MM.1S (cell line): ENCODE data around the gene DPYSL5.

ENCODE experiments used
- DNase-seq: peaks from one replicate; pipeline ENCODE4 v3.0.0-alpha.2; 2015
- H2AFZ ChIP-seq: fragments of 300-600 bp; sonication (generic); 2 replicates; pipeline ENCODE4 v1.6.0; 2016; ENCODE audit warnings: antibody characterized with exemption, low read length
- H3F3A ChIP-seq: fragments of 300-600 bp; sonication (generic); 2 replicates; pipeline ENCODE4 v1.6.1; 2016; ENCODE audit warnings: mild to moderate bottlenecking, antibody characterized with exemption, low read length, moderate library complexity, mixed read lengths; ENCODE audit not compliant: insufficient read depth
- H3K27ac ChIP-seq: fragments of 300-600 bp; sonication (generic); 2 replicates; pipeline ENCODE4 v1.5.1; 2016; ENCODE audit warnings: mild to moderate bottlenecking, low read length
- H3K27me3 ChIP-seq: fragments of 300-600 bp; sonication (generic); replicated peaks from 2 replicates; pipeline ENCODE4 v1.6.0; 2016; ENCODE audit warnings: low read length; ENCODE audit not compliant: insufficient read depth
- H3K36me3 ChIP-seq: fragments of 300-600 bp; sonication (generic); replicated peaks from 2 replicates; pipeline ENCODE4 v1.6.1; 2016; ENCODE audit warnings: mild to moderate bottlenecking, low read length, mixed read lengths; ENCODE audit not compliant: insufficient read depth
- H3K4me1 ChIP-seq: fragments of 300-600 bp; sonication (generic); 2 replicates; pipeline ENCODE4 v1.6.1; 2016; ENCODE audit warnings: low read length, mixed read lengths
- H3K4me2 ChIP-seq: fragments of 300-600 bp; sonication (generic); 2 replicates; pipeline ENCODE4 v1.6.0; 2016; ENCODE audit warnings: low read depth, low read length
- H3K4me3 ChIP-seq: fragments of 300-600 bp; sonication (generic); 2 replicates; pipeline ENCODE4 v1.5.1; 2016; ENCODE audit warnings: low read length, mixed read lengths
- H3K79me2 ChIP-seq: fragments of 300-600 bp; sonication (generic); 2 replicates; pipeline ENCODE4 v1.6.1; 2016; ENCODE audit warnings: mixed run types, low read length, mixed read lengths
- H3K9ac ChIP-seq: fragments of 300-600 bp; sonication (generic); 2 replicates; pipeline ENCODE4 v1.6.1; 2016; ENCODE audit warnings: low read length, mixed read lengths
- H3K9me2 ChIP-seq: fragments of 300-600 bp; sonication (generic); replicated peaks from 2 replicates; pipeline ENCODE4 v1.6.1; 2016; ENCODE audit warnings: mild to moderate bottlenecking, low read length, mixed read lengths; ENCODE audit not compliant: insufficient read depth
- H3K9me3 ChIP-seq: fragments of 300-600 bp; sonication (generic); replicated peaks from 2 replicates; pipeline ENCODE4 v1.6.1; 2016; ENCODE audit warnings: mild to moderate bottlenecking, low read length, mixed read lengths; ENCODE audit not compliant: insufficient read depth
- H4K20me1 ChIP-seq: fragments of 300-600 bp; sonication (generic); 2 replicates; pipeline ENCODE4 v1.6.1; 2016; ENCODE audit warnings: mild to moderate bottlenecking, low read length, moderate library complexity, mixed read lengths; ENCODE audit not compliant: insufficient read depth
- CTCF ChIP-seq: fragments of 300-600 bp; sonication (generic); IDR thresholded peaks from 2 replicates; pipeline ENCODE4 v1.5.1; 2016; ENCODE audit warnings: antibody characterized with exemption, low read length, mixed read lengths
- EZH2 ChIP-seq: fragments of 300-600 bp; sonication (generic); optimal IDR thresholded peaks from 2 replicates; pipeline ENCODE3; 2017; ENCODE audit warnings: low read depth, mild to moderate bottlenecking, antibody characterized with exemption, low read length, mixed read lengths
- EZH2phosphoT487 ChIP-seq: fragments of 300-600 bp; sonication (generic); IDR thresholded peaks from 2 replicates; pipeline ENCODE4 v1.6.1; 2018; ENCODE audit warnings: antibody characterized with exemption, low read length

The DPYSL5 gene

GRCh38 chr2:26983746-26984145 lies 135.8 kb downstream of the DPYSL5 start:
- TF ChIP-seq CTCF (no peak), EZH2phosphoT487 (no peak), EZH2 (no peak)
- H3K27ac ChIP-seq: no peak overlapping the region
- no peaks in the 10 kb centered on the region for H3K4me1 ChIP-seq
- H3K9ac ChIP-seq: no peak overlapping the region
- H3K9me3 ChIP-seq: no peaks in the 10 kb centered on the region
- no peak overlapping the region for H3K4me3 ChIP-seq
- no peak for DNase-seq
- no peaks in the 10 kb centered on the region for H3K36me3 ChIP-seq
- H3K9me2 ChIP-seq: no peaks in the 10 kb centered on the region
- no peak overlapping the region for H2AFZ ChIP-seq
- H3K4me2 ChIP-seq: no peak overlapping the region
- no peaks in the 10 kb centered on the region for H3K79me2 ChIP-seq
- H4K20me1 ChIP-seq: no peaks in the 10 kb centered on the region
- no peaks in the 10 kb centered on the region for H3F3A ChIP-seq
- no peaks in the 10 kb centered on the region for H3K27me3 ChIP-seq

- no peak overlapping the region for H3K27ac ChIP-seq
- no peak for DNase-seq
- no peak overlapping the region for H3K9ac ChIP-seq
- H4K20me1 ChIP-seq: no peaks in the 10 kb centered on the region
- no peak overlapping the region for H3K4me3 ChIP-seq
- no peaks in the 10 kb centered on the region for H3F3A ChIP-seq
- no peaks in the 10 kb centered on the region for H3K4me1 ChIP-seq
- no peaks in the 10 kb centered on the region for H3K79me2 ChIP-seq
- no peaks in the 10 kb centered on the region for H3K27me3 ChIP-seq
- H3K36me3 ChIP-seq: no peaks in the 10 kb centered on the region
- H2AFZ ChIP-seq: no peak overlapping the region
- H3K4me2 ChIP-seq: no peak overlapping the region
- no peaks in the 10 kb centered on the region for H3K9me3 ChIP-seq
- TF ChIP-seq CTCF: no peak
- no peak for TF ChIP-seq EZH2phosphoT487
- no peak for TF ChIP-seq EZH2
- H3K9me2 ChIP-seq: no peaks in the 10 kb centered on the region
These were observed 137.9 kb downstream of the DPYSL5 start for GRCh38 chr2:26985807-26986206.

DNA sequence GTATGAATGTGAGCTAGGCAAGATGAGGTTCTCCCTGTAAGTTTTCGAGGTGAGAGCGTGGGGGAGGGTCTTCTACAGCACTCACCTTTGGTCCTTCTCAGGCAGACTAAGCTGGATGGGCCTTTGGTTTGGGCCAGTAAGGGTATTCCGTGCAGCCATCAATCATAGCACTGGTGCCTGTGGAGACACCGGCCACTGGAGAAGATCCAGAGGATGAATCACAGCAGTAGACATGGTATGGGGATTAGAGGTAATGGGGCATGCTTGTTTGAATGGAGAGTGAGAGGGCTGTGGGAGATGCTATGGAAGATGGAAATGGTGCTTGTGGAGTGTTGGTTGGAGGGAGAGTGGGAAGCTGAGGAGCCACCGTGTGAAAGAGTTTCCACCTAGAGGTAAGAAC lies 138.6 kb downstream of the DPYSL5 start:
- Histone ChIP-seq H3K27me3 (no peaks in the 10 kb centered on the region), H3K9me2 (no peaks in the 10 kb centered on the region), H3K9ac (no peak overlapping the region), H3K79me2 (no peaks in the 10 kb centered on the region), H3K9me3 (no peaks in the 10 kb centered on the region), H3K4me1 (no peaks in the 10 kb centered on the region), H3K4me2 (no peak overlapping the region), H3K4me3 (no peak overlapping the region), H3K36me3 (no peaks in the 10 kb centered on the region), H3K27ac (no peak overlapping the region), H4K20me1 (no peaks in the 10 kb centered on the region), H3F3A (no peaks in the 10 kb centered on the region), H2AFZ (no peak overlapping the region)
- no peak for DNase-seq
- TF ChIP-seq EZH2phosphoT487 (no peak), EZH2 (no peak), CTCF (no peak)
